NCI-H187 (cell line): ENCODE results near the gene CCDC88C.

Source experiments
- DNase-seq, 2 experiments: peaks; one replicate each; lab custom pipeline; 2025; lab: John Stamatoyannopoulos, UW

Gene CCDC88C

GRCh38 chr14:91289464-91289863 lies 128.2 kb downstream of the CCDC88C start:
- DNase-seq = no peak

GRCh38 chr14:91288876-91289275 lies 128.7 kb downstream of the CCDC88C start:
- no peak for DNase-seq

GRCh38 chr14:91286530-91286937 lies 131.1 kb downstream of the CCDC88C start:
- peak; percentile 55 to 57 for DNase-seq

- DNase-seq = no peak
Measured at GRCh38 chr14:91284791-91285548, 132.7 kb downstream of the CCDC88C start.

GRCh38 chr14:91284146-91284790 lies 133.4 kb downstream of the CCDC88C start:
- no peak for DNase-seq

- DNase-seq = no peak
Measured at GRCh38 chr14:91283666-91284065, 134.0 kb downstream of the CCDC88C start.

GRCh38 chr14:91282954-91283645 lies 134.5 kb downstream of the CCDC88C start:
- no peak for DNase-seq

GRCh38 chr14:91281346-91281745 lies 136.3 kb downstream of the CCDC88C start:
- DNase-seq = no peak

GRCh38 chr14:91280129-91280528 lies 137.5 kb downstream of the CCDC88C start:
- DNase-seq = no peak

- no peak for DNase-seq
Measured at GRCh38 chr14:91279354-91279753, 138.3 kb downstream of the CCDC88C start.

GRCh38 chr14:91278383-91278715 lies 139.3 kb downstream of the CCDC88C start:
- no peak for DNase-seq

GRCh38 chr14:91277546-91278382 lies 139.9 kb downstream of the CCDC88C start:
- DNase-seq = no peak

GRCh38 chr14:91274796-91275195 lies 142.8 kb downstream of the CCDC88C start:
- no peak for DNase-seq

- no peak for DNase-seq
Measured at GRCh38 chr14:91273885-91274273, 143.7 kb downstream of the CCDC88C start.

GRCh38 chr14:91273273-91273884 lies 144.2 kb downstream of the CCDC88C start:
- no peak for DNase-seq

- DNase-seq = no peak
Measured at GRCh38 chr14:91272341-91273272, 145.0 kb downstream of the CCDC88C start.

GRCh38 chr14:91271639-91272038 lies 146.0 kb downstream of the CCDC88C start:
- no peak for DNase-seq

GRCh38 chr14:91270619-91271018 lies 147.0 kb downstream of the CCDC88C start:
- no peak for DNase-seq

- no peak for DNase-seq
Measured at GRCh38 chr14:91270188-91270587, 147.4 kb downstream of the CCDC88C start.

GRCh38 chr14:91269076-91269991 lies 148.3 kb downstream of the CCDC88C start:
- DNase-seq = no peak
